Measurements from ENCODE around the gene TSNAXIP1.
"Not testable (repeated sequence)": the region's sequence is repeated elsewhere in the genome, so short reads cannot be mapped to it uniquely, and the experiment has no call there.

The TSNAXIP1 gene

DNA sequence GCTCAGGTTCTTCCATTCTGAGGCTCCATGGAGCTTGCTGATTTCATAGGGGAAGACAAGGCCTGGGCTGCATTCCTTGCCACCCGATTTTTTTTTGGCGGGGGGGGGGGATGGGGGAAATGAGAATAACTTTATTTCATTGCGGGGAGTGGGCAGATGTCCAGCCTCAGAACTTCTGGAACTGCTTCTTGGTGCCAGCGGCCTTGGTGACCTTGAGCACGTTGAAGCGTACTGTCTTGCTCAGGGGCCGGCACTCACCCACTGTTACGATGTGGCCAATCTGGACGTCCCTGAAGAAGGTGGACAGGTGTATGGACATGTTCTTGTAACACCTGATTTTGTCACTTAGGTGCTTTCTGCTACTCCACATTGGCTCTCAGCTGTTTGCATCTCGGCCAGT, 49.1 kb downstream of the TSNAXIP1 start:
- in situ Hi-C loops (cut with MboI; ENCODE audit: low pct_unique_long_range_greater_than_20kb, low sequenced_read_pairs): no loop called here
- DNase-seq: no peak

- in situ Hi-C loops (cut with MboI; ENCODE audit: low pct_unique_long_range_greater_than_20kb, low sequenced_read_pairs): no loop called here
These were observed 50.3 kb downstream of the TSNAXIP1 start for GRCh38 chr16:67856927-67857546.

DNA sequence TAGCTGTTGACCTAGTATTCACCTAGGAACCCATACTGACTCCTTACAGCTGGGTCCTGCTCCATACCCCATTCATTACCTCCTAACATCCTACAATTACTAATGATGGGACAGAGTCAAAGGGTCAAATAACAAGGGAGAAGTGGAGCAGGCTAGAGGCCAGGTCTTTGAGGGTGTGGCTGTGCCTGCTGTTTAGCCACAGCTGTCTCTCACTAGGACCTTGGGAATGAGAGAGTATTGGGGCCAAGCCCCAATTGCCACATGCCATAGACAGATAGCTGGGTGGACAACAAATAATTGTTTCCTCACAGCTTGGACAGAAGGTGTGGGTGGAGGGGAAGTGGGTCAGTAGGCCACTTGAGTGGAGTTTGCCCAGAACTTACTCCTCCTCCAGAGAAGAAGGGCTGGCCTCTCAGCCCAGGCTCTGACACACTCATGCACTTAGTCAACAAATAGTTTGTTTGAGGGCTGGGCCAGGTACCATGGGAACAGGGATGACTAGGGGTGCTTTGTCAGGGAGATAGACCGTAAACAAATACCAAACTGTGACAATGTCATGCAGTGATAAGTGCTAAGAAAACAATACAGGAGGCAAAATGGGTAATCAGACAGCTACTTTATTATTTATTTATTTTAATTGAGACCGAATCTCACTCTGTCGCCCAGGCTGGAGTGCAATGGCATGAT, 51.0 kb downstream of the TSNAXIP1 start:
- in situ Hi-C loops (cut with MboI; ENCODE audit: low pct_unique_long_range_greater_than_20kb, low sequenced_read_pairs): no loop called here
- no peak for DNase-seq

More at GRCh38 chr16:67856927-67857546, 50.3 kb downstream of the TSNAXIP1 start:
- DNase-seq: no peak

GRCh38 chr16:67858500-67858899, 51.8 kb downstream of the TSNAXIP1 start:
- in situ Hi-C loops (cut with MboI; ENCODE audit: low pct_unique_long_range_greater_than_20kb, low sequenced_read_pairs): no loop called here
- no peak for DNase-seq

GRCh38 chr16:67860589-67861398, 54.1 kb downstream of the TSNAXIP1 start:
- in situ Hi-C loops (cut with MboI; ENCODE audit: low pct_unique_long_range_greater_than_20kb, low sequenced_read_pairs): no loop called here
- no peak for DNase-seq

- DNase-seq: no peak
- in situ Hi-C loops (cut with MboI; ENCODE audit: low pct_unique_long_range_greater_than_20kb, low sequenced_read_pairs): no loop called here
These were observed 55.2 kb downstream of the TSNAXIP1 start for GRCh38 chr16:67861877-67862276.

DNA sequence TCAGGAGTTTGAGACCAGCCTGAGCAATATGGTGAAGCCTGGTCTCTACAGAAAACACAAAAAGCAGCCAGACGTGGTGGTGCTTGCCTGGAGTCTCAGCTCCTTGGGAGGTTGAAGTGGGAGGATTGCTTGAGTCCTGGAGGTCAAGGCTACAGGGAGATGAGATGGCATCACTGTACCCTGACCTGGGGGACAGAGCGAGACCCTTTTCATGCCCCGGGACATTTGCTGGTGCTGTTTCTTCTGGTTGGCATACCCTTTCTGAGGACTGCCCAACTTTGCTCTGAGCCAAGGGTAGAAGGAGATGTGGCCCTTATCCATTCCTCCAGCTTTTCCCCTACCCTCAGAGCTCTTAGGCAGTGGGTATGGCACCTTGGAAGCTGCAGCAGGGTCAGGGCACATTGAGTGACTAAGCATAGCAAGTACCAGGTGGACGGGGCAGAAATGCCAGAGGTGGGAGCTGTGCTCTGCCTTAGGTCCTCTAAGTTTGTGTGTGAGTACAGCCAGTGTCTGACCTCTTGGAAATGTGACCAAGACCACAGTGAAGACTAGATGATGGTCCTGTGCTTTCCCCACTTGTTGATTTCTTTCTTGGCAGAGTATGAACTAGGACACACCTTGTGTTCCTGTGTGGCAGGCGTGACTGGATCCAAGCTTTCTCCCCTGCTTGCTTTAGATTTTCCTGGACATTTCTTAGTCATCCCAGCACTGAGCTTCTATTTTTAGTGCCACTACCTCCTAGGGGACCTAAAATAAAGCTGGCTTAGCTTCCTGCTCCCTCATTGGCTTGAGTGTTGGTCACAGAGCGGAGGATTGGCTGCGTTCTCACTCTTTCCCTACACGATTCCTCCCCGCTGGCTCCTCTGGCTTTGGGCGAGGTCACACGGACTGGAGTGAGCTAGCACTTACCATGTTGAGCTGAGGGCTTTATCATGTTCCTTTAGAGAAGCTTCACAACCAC, 56.2 kb downstream of the TSNAXIP1 start:
- DNase-seq: no peak
- in situ Hi-C loops (cut with MboI; ENCODE audit: low pct_unique_long_range_greater_than_20kb, low sequenced_read_pairs): no loop called here

DNA sequence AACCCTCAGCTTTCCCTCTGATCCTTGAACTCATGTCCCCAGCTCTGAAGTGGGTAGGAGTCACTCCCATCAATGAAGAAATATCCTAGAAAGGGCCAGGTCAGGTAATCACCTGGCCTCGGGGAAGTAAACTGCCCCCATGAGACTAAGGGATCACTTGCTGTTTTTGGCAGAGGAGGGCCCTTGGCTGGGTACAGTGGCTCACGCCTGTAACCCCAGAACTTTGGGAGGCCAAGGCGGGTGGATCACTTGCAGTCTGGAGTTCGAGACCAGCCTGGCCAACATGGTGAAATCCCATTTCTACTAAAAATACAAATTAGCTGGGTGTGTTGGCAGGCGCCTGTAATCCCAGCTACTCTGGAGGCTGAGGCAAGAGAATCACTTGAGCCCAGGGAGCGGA, 57.4 kb downstream of the TSNAXIP1 start:
- DNase-seq; in situ Hi-C loops (cut with MboI; ENCODE audit: low pct_unique_long_range_greater_than_20kb, low sequenced_read_pairs): not testable (repeated sequence)

- in situ Hi-C loops (cut with MboI; ENCODE audit: low pct_unique_long_range_greater_than_20kb, low sequenced_read_pairs): no loop called here
- DNase-seq: no peak
These were observed 57.9 kb downstream of the TSNAXIP1 start for GRCh38 chr16:67864594-67864993.

DNA sequence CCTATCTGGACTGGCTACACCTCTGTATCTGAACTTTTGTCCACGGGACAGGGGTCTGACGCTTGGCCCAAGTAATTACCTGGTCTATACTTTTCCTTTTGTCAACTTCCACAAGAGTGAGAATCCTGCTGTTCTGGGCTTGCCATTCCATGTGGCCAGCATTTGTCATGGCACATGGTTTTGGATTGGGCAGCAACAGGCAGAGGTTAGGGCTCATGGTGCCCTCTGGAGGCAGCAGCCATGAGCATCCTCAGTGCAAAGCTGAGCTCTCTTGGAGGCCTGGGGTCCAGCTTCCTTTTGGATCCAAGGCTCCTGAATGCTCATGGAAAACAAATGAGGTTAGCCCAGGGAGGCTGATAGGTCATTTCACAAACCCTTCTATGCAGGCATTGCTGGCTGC, 58.6 kb downstream of the TSNAXIP1 start:
- peak; percentile 51 for DNase-seq
- in situ Hi-C loops (cut with MboI; ENCODE audit: low pct_unique_long_range_greater_than_20kb, low sequenced_read_pairs): no loop called here

DNA sequence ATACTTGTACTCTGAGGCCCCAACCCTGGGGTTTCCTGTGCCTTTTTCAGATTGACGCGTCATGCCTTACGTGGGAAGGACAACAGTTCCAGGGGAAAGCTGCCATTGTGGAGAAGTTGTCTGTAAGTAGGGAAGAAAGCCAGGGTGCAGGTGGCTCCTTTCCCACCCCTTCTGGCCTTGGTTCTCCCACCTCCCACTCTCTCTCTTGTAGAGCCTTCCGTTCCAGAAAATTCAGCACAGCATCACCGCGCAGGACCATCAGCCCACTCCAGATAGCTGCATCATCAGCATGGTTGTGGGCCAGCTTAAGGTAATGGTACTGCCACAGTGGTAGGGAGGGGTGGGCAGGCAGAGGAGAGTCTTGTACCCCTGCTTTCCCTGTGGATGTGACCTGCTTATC, 61.6 kb downstream of the TSNAXIP1 start:
- in situ Hi-C loops (cut with MboI; ENCODE audit: low pct_unique_long_range_greater_than_20kb, low sequenced_read_pairs): no loop called here
- DNase-seq: no peak

GRCh38 chr16:67869653-67870052, 63.0 kb downstream of the TSNAXIP1 start:
- in situ Hi-C loops (cut with MboI; ENCODE audit: low pct_unique_long_range_greater_than_20kb, low sequenced_read_pairs): no loop called here

GRCh38 chr16:67871256-67871655, 64.6 kb downstream of the TSNAXIP1 start:
- DNase-seq: no peak
- in situ Hi-C loops (cut with MboI; ENCODE audit: low pct_unique_long_range_greater_than_20kb, low sequenced_read_pairs): no loop called here

More at GRCh38 chr16:67869653-67870052, 63.0 kb downstream of the TSNAXIP1 start:
- no peak for DNase-seq

DNA sequence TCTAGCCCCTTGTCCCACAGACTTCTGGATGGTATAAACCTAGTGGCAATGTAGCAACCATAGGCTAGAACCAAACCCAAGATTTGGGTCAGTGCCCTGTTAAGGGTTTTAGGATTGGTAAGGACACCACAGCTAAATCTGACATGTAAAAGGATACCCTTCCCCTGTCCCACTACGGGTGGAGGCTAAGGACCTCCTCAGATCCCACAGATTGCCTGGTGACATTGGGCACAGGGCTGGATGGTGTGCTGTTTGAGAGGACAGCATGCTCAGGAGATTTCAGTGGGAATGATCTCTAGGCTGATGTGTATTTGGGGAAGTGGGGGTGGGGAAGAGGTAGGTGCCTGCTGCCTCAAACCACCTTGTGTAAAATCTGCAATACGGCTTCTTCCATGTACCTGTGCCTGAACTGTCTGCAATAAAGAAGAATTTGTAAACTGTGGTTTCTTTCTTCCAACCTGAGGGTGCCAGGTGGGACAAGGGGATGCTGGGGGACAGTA, 65.5 kb downstream of the TSNAXIP1 start:
- peak; percentile 31 for DNase-seq
- in situ Hi-C loops (cut with MboI; ENCODE audit: low pct_unique_long_range_greater_than_20kb, low sequenced_read_pairs): no loop called here

- in situ Hi-C loops (cut with MboI; ENCODE audit: low pct_unique_long_range_greater_than_20kb, low sequenced_read_pairs): no loop called here
- DNase-seq: peak; percentile 82
These were observed 66.1 kb downstream of the TSNAXIP1 start, which contains the start of gene EDC4 for GRCh38 chr16:67872631-67873434. Gene EDC4, plus strand, starts transcription at chr16:67873052. Its CDS starts 210 bp downstream, at chr16:67873262.

DNA sequence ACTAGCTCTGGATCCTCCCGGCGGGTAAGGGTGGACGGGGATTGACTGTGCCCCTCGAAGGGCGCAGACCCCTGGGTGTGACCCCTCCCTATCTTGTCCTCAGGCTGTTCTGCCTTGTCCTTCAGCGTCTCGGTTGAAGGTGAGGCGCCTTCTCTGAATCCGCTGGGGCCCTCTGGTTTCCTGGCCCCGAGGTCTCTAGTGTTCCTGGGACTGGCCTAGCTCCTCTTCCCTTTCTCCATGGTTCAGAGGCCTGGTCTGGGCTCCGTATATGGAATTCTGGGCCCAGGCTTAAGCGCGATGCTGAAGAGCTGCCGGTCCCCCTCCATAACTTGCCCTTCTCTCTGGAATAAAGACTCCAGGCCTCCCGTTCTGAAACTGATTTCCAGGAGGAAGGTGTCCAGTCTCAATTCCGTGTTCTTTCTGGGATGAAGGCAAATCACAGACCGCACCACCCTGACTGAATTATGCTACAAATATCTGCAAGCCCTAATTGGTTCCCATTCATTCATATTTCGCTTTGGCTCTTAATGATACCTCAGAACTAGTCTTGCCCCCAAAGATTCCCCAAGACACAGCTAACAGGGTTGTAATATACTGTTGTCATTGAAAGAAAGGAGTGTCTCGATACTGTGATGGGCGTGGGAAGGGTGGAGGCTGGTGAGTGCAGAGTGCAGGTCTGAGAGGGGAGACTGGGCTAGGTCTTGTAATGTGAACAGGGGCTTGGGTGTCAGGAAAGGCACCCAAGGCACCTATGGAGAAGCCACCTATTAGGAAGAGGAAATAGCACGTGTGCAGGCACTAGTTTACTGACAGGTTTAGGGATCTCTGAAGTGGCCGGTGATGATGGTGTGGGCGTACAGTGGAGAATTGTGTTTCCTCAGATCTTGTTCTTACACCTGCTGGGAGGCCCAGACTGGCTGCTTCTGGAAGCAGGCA, 67.0 kb downstream of the TSNAXIP1 start:
- no peak for DNase-seq
- in situ Hi-C loops (cut with MboI; ENCODE audit: low pct_unique_long_range_greater_than_20kb, low sequenced_read_pairs): no loop called here

DNA sequence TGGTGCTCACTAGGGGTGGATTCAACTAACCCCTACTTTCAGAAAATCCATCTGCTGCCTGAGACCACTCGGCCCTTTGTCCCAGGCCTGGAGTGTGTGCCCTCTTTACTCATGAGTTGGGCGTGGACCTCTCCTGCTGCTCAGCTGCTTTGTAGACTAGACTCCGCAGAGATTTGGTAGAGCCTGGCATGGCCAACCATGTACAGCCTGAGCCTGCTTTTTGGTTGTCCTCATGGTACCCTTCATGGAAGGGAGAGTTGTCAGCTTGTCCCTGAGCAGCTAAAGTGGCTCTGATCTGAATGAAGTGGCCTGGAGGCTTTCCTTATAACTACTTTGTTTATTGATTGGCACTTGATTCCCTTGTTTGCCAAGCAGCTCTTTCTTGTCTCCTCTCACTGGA, 67.7 kb downstream of the TSNAXIP1 start:
- in situ Hi-C loops (cut with MboI; ENCODE audit: low pct_unique_long_range_greater_than_20kb, low sequenced_read_pairs): no loop called here
- DNase-seq: no peak

All from KBM-7 (cell line).